ENCODE results near the gene HNF4A.

The HNF4A gene

GRCh38 chr20:44367746-44368145 is 12.2 kb downstream of the HNF4A start:
- peaks cover 25% of the 10 kb centered on the region for H3K4me1 ChIP-seq (ENCODE audit: control insufficient read depth, insufficient read depth, low read length)
- no peak overlapping the region for H3K4me3 ChIP-seq (ENCODE audit: low read length)
- H3K9me3 ChIP-seq (ENCODE audit: control insufficient read depth, low read length) = no peaks in the 10 kb centered on the region
- H3K36me3 ChIP-seq (ENCODE audit: control insufficient read depth, insufficient read depth, low read length) = no peaks in the 10 kb centered on the region
- H3K9ac ChIP-seq (ENCODE audit: low read length) = no peak overlapping the region
- no peaks in the 10 kb centered on the region for H3K27me3 ChIP-seq (ENCODE audit: control insufficient read depth, insufficient read depth, low read length)

DNA sequence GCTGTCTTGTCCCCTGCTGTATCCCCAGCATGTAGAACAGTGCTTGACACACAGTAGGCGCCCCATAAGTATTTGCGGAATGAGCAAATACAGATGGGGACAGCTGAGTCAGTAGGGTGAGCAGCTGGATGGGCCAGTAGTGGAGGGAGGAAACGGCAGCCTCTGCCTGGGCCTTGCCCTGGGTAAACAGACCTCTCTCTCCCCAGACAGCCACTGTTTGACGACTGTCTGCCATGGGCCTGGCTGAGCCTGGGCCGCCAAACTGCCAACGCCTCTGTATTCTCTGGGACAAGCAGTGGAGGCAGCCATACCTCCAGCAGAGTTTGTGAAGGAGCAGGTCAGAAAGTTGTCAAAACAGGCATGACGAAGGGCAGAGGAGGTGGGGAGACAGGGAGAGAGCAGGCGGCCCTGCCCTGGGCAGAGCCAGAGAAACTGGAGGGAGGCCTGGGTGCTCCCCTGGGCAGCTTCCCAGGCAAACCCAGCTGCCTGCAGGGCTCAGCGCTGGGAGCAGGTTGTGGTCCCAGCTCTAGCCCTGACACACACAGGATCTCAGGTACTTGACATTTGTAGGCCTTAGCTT is 15.2 kb downstream of the HNF4A start:
- H3K36me3 ChIP-seq (ENCODE audit: control insufficient read depth, insufficient read depth, low read length) = no peaks in the 10 kb centered on the region
- H3K27me3 ChIP-seq (ENCODE audit: control insufficient read depth, insufficient read depth, low read length) = no peaks in the 10 kb centered on the region
- H3K4me1 ChIP-seq (ENCODE audit: control insufficient read depth, insufficient read depth, low read length) = peaks cover 29% of the 10 kb centered on the region
- no peak overlapping the region for H3K4me3 ChIP-seq (ENCODE audit: low read length)
- no peak overlapping the region for H3K9ac ChIP-seq (ENCODE audit: low read length)
- no peaks in the 10 kb centered on the region for H3K9me3 ChIP-seq (ENCODE audit: control insufficient read depth, low read length)

GRCh38 chr20:44382641-44383040 is 27.1 kb downstream of the HNF4A start:
- Histone ChIP-seq H3K9ac (ENCODE audit: low read length) (no peak overlapping the region), H3K27me3 (ENCODE audit: control insufficient read depth, insufficient read depth, low read length) (no peaks in the 10 kb centered on the region), H3K36me3 (ENCODE audit: control insufficient read depth, insufficient read depth, low read length) (no peaks in the 10 kb centered on the region), H3K9me3 (ENCODE audit: control insufficient read depth, low read length) (no peaks in the 10 kb centered on the region), H3K4me1 (ENCODE audit: control insufficient read depth, insufficient read depth, low read length) (peaks cover 11% of the 10 kb centered on the region), H3K4me3 (ENCODE audit: low read length) (no peak overlapping the region)

GRCh38 chr20:44384423-44385027 is 29.0 kb downstream of the HNF4A start:
- no peaks in the 10 kb centered on the region for H3K27me3 ChIP-seq (ENCODE audit: control insufficient read depth, insufficient read depth, low read length)
- no peak overlapping the region for H3K9ac ChIP-seq (ENCODE audit: low read length)
- H3K9me3 ChIP-seq (ENCODE audit: control insufficient read depth, low read length) = no peaks in the 10 kb centered on the region
- H3K4me1 ChIP-seq (ENCODE audit: control insufficient read depth, insufficient read depth, low read length) = peaks cover 22% of the 10 kb centered on the region
- no peak overlapping the region for H3K4me3 ChIP-seq (ENCODE audit: low read length)
- no peaks in the 10 kb centered on the region for H3K36me3 ChIP-seq (ENCODE audit: control insufficient read depth, insufficient read depth, low read length)

DNA sequence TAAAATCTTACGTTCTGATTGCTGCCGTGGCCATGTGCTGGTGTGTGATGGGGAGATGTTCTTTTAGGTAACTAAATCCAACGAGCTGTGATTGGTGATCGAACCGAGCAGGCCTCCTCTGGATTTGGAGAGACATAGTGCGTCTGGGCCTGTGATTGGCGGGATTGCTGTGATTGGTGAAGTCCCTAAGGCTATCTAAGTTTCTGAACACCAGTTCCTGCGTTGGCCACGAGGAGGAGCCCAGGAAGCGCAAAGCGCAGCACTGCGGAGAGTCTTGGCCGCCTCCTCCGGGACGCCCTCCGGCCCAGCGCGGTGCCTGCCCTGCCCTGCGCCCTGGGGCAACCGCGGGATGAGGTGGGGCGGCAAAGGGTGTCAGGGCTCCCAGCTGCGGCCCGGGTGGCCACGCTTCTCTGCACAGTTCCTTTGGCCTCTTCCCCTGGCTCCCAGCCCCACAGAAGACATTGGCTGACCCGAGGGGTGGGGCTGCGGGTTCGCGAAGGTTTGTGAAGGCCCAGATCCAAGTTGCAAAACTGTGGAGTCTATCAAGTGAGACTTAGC is 33.0 kb downstream of the HNF4A start:
- H3K4me3 ChIP-seq (ENCODE audit: low read length) = no peak overlapping the region
- peaks cover 30% of the 10 kb centered on the region for H3K4me1 ChIP-seq (ENCODE audit: control insufficient read depth, insufficient read depth, low read length)
- no peak overlapping the region for H3K9ac ChIP-seq (ENCODE audit: low read length)
- H3K27me3 ChIP-seq (ENCODE audit: control insufficient read depth, insufficient read depth, low read length) = no peaks in the 10 kb centered on the region
- no peaks in the 10 kb centered on the region for H3K9me3 ChIP-seq (ENCODE audit: control insufficient read depth, low read length)
- H3K36me3 ChIP-seq (ENCODE audit: control insufficient read depth, insufficient read depth, low read length) = no peaks in the 10 kb centered on the region

- Histone ChIP-seq H3K9ac (ENCODE audit: low read length) (no peak overlapping the region), H3K27me3 (ENCODE audit: control insufficient read depth, insufficient read depth, low read length) (no peaks in the 10 kb centered on the region), H3K4me3 (ENCODE audit: low read length) (no peak overlapping the region), H3K4me1 (ENCODE audit: control insufficient read depth, insufficient read depth, low read length) (peaks cover 37% of the 10 kb centered on the region), H3K9me3 (ENCODE audit: control insufficient read depth, low read length) (no peaks in the 10 kb centered on the region), H3K36me3 (ENCODE audit: control insufficient read depth, insufficient read depth, low read length) (no peaks in the 10 kb centered on the region)
Observed at GRCh38 chr20:44389871-44390270, 34.4 kb downstream of the HNF4A start.

GRCh38 chr20:44390280-44390679 is 34.8 kb downstream of the HNF4A start:
- peaks cover 41% of the 10 kb centered on the region for H3K4me1 ChIP-seq (ENCODE audit: control insufficient read depth, insufficient read depth, low read length)
- no peaks in the 10 kb centered on the region for H3K36me3 ChIP-seq (ENCODE audit: control insufficient read depth, insufficient read depth, low read length)
- H3K27me3 ChIP-seq (ENCODE audit: control insufficient read depth, insufficient read depth, low read length) = no peaks in the 10 kb centered on the region
- no peak overlapping the region for H3K4me3 ChIP-seq (ENCODE audit: low read length)
- no peaks in the 10 kb centered on the region for H3K9me3 ChIP-seq (ENCODE audit: control insufficient read depth, low read length)
- H3K9ac ChIP-seq (ENCODE audit: low read length) = no peak overlapping the region

- Histone ChIP-seq H3K36me3 (ENCODE audit: control insufficient read depth, insufficient read depth, low read length) (no peaks in the 10 kb centered on the region), H3K4me3 (ENCODE audit: low read length) (no peak overlapping the region), H3K9me3 (ENCODE audit: control insufficient read depth, low read length) (no peaks in the 10 kb centered on the region), H3K9ac (ENCODE audit: low read length) (no peak overlapping the region), H3K27me3 (ENCODE audit: control insufficient read depth, insufficient read depth, low read length) (no peaks in the 10 kb centered on the region), H3K4me1 (ENCODE audit: control insufficient read depth, insufficient read depth, low read length) (peaks cover 48% of the 10 kb centered on the region)
Observed at GRCh38 chr20:44392088-44392775, 36.7 kb downstream of the HNF4A start.

DNA sequence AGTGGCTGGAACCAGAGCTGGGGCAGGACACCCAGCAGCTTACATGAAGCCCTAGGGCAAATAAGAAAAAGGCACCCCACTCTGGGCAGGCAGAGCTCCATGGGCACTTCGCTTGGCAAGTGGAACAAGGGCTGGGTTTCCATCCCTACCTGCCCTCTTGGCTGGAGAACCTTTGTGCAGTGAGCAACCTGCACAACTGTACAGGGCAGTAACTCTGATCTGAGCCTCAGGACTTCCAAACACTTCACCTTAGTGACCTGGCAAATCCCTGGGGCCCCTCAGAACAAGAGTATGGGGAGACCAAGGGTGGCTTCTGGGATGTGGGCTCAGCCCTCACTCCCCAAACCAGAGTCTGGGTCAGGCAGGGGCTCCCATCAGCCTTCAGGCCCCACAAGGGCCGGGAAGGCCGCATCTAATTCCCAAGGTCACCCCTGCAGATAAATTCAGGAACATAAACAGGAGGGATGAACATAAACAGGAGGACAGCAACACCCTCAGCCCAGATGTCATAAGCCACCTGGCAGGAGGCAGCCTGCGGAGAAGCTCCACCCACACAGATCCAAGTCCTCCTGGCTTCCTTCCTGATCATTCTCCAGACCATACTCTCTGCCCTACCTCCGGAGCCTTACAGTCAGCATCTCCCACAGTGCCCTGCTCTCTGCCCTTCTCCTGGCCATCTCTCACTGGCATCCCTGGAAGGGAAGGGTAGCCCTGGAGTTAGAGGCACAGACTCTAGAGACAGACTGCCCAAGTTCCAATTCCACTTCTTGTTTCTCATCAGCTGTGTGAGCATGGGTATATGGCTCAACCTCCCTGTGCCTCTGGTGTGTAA is 37.5 kb downstream of the HNF4A start:
- Histone ChIP-seq H3K27me3 (ENCODE audit: control insufficient read depth, insufficient read depth, low read length) (no peaks in the 10 kb centered on the region), H3K9ac (ENCODE audit: low read length) (no peak overlapping the region), H3K4me3 (ENCODE audit: low read length) (no peak overlapping the region), H3K9me3 (ENCODE audit: control insufficient read depth, low read length) (no peaks in the 10 kb centered on the region), H3K4me1 (ENCODE audit: control insufficient read depth, insufficient read depth, low read length) (peaks cover 52% of the 10 kb centered on the region), H3K36me3 (ENCODE audit: control insufficient read depth, insufficient read depth, low read length) (no peaks in the 10 kb centered on the region)

- Histone ChIP-seq H3K4me1 (ENCODE audit: control insufficient read depth, insufficient read depth, low read length) (peaks cover 48% of the 10 kb centered on the region), H3K9ac (ENCODE audit: low read length) (no peak overlapping the region), H3K36me3 (ENCODE audit: control insufficient read depth, insufficient read depth, low read length) (no peaks in the 10 kb centered on the region), H3K9me3 (ENCODE audit: control insufficient read depth, low read length) (no peaks in the 10 kb centered on the region), H3K27me3 (ENCODE audit: control insufficient read depth, insufficient read depth, low read length) (no peaks in the 10 kb centered on the region), H3K4me3 (ENCODE audit: low read length) (no peak overlapping the region)
Observed at GRCh38 chr20:44393608-44394451, 38.3 kb downstream of the HNF4A start.

DNA sequence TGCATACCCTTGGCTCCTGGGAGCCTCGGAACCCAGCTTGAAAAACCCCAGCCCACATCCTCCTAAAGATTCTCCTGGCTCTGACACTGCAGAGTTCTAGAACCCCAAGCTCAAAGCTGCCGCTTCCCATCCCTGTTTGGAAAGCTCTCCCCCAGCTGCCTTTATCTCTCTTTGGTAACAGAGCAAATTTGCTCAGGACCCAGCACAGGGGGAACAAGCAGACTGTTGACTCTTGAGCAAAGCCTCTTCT is 38.9 kb downstream of the HNF4A start:
- peaks cover 52% of the 10 kb centered on the region for H3K4me1 ChIP-seq (ENCODE audit: control insufficient read depth, insufficient read depth, low read length)
- H3K9ac ChIP-seq (ENCODE audit: low read length) = no peak overlapping the region

More for the DNA sequence above, 38.9 kb downstream of the HNF4A start:
- Histone ChIP-seq H3K27me3 (ENCODE audit: control insufficient read depth, insufficient read depth, low read length) (no peaks in the 10 kb centered on the region), H3K4me3 (ENCODE audit: low read length) (no peak overlapping the region), H3K9me3 (ENCODE audit: control insufficient read depth, low read length) (no peaks in the 10 kb centered on the region), H3K36me3 (ENCODE audit: control insufficient read depth, insufficient read depth, low read length) (no peaks in the 10 kb centered on the region)
